Measurements from ENCODE around the gene KCNIP1.

Gene KCNIP1

DNA sequence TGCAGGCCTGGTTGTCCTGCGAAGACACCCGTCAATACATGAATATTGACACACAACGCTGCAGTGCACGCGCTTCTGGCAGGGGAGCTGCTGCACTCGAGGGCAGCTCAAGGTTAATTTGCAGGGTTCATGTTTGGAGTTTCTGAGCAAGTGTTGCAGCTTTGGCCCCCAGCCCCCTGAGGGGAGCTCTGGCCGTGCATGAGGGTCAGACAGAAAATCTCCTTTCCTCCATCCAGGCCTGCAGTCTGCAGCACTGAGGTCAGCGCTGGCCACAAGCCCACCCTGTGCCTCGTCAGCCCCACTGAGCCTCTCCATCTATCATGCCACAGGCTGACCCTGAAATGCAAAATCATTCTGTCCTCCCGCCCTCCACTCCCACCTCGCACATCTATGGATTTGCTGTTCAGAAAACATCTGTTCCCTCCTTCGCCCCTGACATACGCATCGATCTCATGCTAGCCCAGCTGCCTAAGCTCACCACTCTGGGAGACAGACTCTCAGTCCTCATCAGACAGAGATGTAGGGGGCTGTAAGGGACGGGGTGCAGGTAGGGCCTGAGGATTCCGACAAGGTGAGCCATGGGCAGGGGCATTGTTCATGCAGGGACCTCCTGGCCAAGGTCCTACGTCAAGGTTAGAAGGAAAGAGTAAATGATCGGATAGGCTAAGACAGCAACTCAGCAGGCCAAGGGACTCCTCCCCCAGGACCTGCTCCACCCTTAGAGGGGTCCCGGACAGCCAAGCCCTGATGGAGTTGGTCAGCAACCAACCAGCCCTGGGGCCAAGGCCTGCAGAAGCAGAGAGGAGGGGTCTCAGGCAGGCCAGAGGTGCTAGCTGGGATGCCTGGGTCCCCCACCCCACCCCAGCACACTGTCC, 125.1 kb downstream of the KCNIP1 start:
- Histone ChIP-seq H3K9me3 (ENCODE audit: control insufficient read depth, low read length) (no peaks in the 10 kb centered on the region), H3K4me1 (ENCODE audit: control insufficient read depth, insufficient read depth, low read length, poor library complexity, severe bottlenecking) (peaks cover 7% of the 10 kb centered on the region), H3K36me3 (ENCODE audit: control insufficient read depth, insufficient read depth, low read length) (no peaks in the 10 kb centered on the region), H3K27ac (ENCODE audit: low read depth, low read length, severe bottlenecking) (no peak overlapping the region), H3K4me3 (ENCODE audit: extremely low read depth, insufficient read depth, low read length, poor library complexity, severe bottlenecking) (no peak overlapping the region)
- WGBS, 2 experiments (ENCODE audit: insufficient coverage in 2 of 2): 94 to 99% methylated on average over 15 to 17 of the region's 19 CpGs

- WGBS, 2 experiments (ENCODE audit: insufficient coverage in 2 of 2): 57 to 74% methylated on average over 1 to 3 of the region's 7 CpGs
- no peaks in the 10 kb centered on the region for H3K9me3 ChIP-seq (ENCODE audit: control insufficient read depth, low read length)
- peaks cover 11% of the 10 kb centered on the region for H3K4me1 ChIP-seq (ENCODE audit: control insufficient read depth, insufficient read depth, low read length, poor library complexity, severe bottlenecking)
- no peaks in the 10 kb centered on the region for H3K36me3 ChIP-seq (ENCODE audit: control insufficient read depth, insufficient read depth, low read length)
- no peak overlapping the region for H3K4me3 ChIP-seq (ENCODE audit: extremely low read depth, insufficient read depth, low read length, poor library complexity, severe bottlenecking)
- H3K27ac ChIP-seq (ENCODE audit: low read depth, low read length, severe bottlenecking): no peak overlapping the region
These were observed 125.9 kb downstream of the KCNIP1 start for GRCh38 chr5:170629566-170630175.

- Histone ChIP-seq H3K36me3 (ENCODE audit: control insufficient read depth, insufficient read depth, low read length) (no peaks in the 10 kb centered on the region), H3K27ac (ENCODE audit: low read depth, low read length, severe bottlenecking) (no peak overlapping the region), H3K9me3 (ENCODE audit: control insufficient read depth, low read length) (no peaks in the 10 kb centered on the region), H3K4me1 (ENCODE audit: control insufficient read depth, insufficient read depth, low read length, poor library complexity, severe bottlenecking) (peaks cover 11% of the 10 kb centered on the region), H3K4me3 (ENCODE audit: extremely low read depth, insufficient read depth, low read length, poor library complexity, severe bottlenecking) (no peak overlapping the region)
- 86 to 98% methylated on average over 8 of the region's 8 CpGs for WGBS, 2 experiments (ENCODE audit: insufficient coverage in 2 of 2)
These were observed 126.4 kb downstream of the KCNIP1 start for GRCh38 chr5:170630226-170630625.

GRCh38 chr5:170630711-170631141, 126.9 kb downstream of the KCNIP1 start:
- 41 to 90% methylated on average over 2 of the region's 3 CpGs for WGBS, 2 experiments (ENCODE audit: insufficient coverage in 2 of 2)
- H3K4me1 ChIP-seq (ENCODE audit: control insufficient read depth, insufficient read depth, low read length, poor library complexity, severe bottlenecking): peaks cover 11% of the 10 kb centered on the region
- H3K27ac ChIP-seq (ENCODE audit: low read depth, low read length, severe bottlenecking): no peak overlapping the region
- no peaks in the 10 kb centered on the region for H3K36me3 ChIP-seq (ENCODE audit: control insufficient read depth, insufficient read depth, low read length)
- H3K9me3 ChIP-seq (ENCODE audit: control insufficient read depth, low read length): no peaks in the 10 kb centered on the region
- no peak overlapping the region for H3K4me3 ChIP-seq (ENCODE audit: extremely low read depth, insufficient read depth, low read length, poor library complexity, severe bottlenecking)

DNA sequence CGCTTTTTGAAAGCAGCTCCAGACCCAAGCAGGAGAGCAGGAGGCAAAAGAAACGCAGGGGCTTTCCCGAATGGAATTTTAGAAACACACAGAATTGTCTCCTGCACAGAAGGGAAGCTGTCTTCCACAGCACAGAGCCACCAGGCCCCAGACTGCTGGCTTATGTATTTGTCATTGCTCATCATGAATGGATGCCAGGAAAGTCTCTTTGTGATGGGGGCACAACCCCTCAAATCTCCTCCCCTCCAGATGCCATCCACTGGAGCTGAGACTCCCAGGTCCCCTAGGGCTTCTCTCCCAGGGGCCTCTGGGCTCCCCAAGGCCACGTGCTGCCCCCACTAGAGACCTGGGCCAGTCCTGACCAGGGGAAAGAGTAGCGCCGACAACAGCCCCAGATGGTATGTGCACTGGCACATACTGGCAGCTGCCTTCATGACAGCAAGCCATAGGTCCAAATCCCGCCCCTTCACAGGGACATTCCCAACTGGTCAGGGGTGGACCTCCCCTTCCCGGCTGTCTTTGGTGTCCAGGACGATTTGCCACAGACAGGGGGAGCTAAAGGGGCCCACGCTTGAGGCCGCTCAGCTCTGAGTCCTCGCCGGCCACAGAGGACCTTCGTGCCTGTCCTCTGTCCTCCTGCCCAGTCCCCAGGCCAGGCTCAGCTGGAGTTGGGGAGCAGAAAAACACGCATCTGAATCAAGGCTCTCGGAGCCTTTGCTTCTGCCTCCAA, 127.8 kb downstream of the KCNIP1 start:
- WGBS, 2 experiments (ENCODE audit: insufficient coverage in 2 of 2): 52% methylated on average over 16 of the region's 16 CpGs
- no peak overlapping the region for H3K4me3 ChIP-seq (ENCODE audit: extremely low read depth, insufficient read depth, low read length, poor library complexity, severe bottlenecking)
- peaks cover 11% of the 10 kb centered on the region for H3K4me1 ChIP-seq (ENCODE audit: control insufficient read depth, insufficient read depth, low read length, poor library complexity, severe bottlenecking)
- H3K27ac ChIP-seq (ENCODE audit: low read depth, low read length, severe bottlenecking): no peak overlapping the region
- H3K36me3 ChIP-seq (ENCODE audit: control insufficient read depth, insufficient read depth, low read length): no peaks in the 10 kb centered on the region
- no peaks in the 10 kb centered on the region for H3K9me3 ChIP-seq (ENCODE audit: control insufficient read depth, low read length)

GRCh38 chr5:170632266-170632984, 128.6 kb downstream of the KCNIP1 start:
- Histone ChIP-seq H3K27ac (ENCODE audit: low read depth, low read length, severe bottlenecking) (no peak overlapping the region), H3K9me3 (ENCODE audit: control insufficient read depth, low read length) (no peaks in the 10 kb centered on the region), H3K4me1 (ENCODE audit: control insufficient read depth, insufficient read depth, low read length, poor library complexity, severe bottlenecking) (peaks cover 11% of the 10 kb centered on the region), H3K36me3 (ENCODE audit: control insufficient read depth, insufficient read depth, low read length) (no peaks in the 10 kb centered on the region), H3K4me3 (ENCODE audit: extremely low read depth, insufficient read depth, low read length, poor library complexity, severe bottlenecking) (peak overlapping the region; percentile 33)
- WGBS, 2 experiments (ENCODE audit: insufficient coverage in 2 of 2): 44 to 48% methylated on average over 11 to 18 of the region's 19 CpGs

DNA sequence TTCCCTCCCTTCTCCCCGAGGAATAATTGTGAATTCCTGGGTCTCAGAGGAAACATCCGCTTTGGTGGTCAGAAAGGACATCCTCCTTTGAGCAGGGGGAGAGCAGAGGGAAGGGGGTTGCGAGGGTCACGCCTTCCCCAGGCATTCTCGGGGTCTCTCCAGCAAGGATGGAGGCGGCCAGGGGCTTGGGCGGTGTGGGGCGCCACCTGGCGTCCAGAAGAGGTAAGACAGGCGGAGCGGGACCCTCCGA, 129.1 kb downstream of the KCNIP1 start:
- 0 to 1% methylated on average over 3 to 11 of the region's 12 CpGs for WGBS, 2 experiments (ENCODE audit: insufficient coverage in 2 of 2)
- Histone ChIP-seq H3K36me3 (ENCODE audit: control insufficient read depth, insufficient read depth, low read length) (no peaks in the 10 kb centered on the region), H3K4me3 (ENCODE audit: extremely low read depth, insufficient read depth, low read length, poor library complexity, severe bottlenecking) (peak overlapping the region; percentile 33), H3K27ac (ENCODE audit: low read depth, low read length, severe bottlenecking) (peak overlapping the region; percentile 86), H3K9me3 (ENCODE audit: control insufficient read depth, low read length) (no peaks in the 10 kb centered on the region), H3K4me1 (ENCODE audit: control insufficient read depth, insufficient read depth, low read length, poor library complexity, severe bottlenecking) (peaks cover 11% of the 10 kb centered on the region)

GRCh38 chr5:170633235-170634081, 129.6 kb downstream of the KCNIP1 start:
- peak overlapping the region; percentile 86 for H3K27ac ChIP-seq (ENCODE audit: low read depth, low read length, severe bottlenecking)
- peaks cover 11% of the 10 kb centered on the region for H3K4me1 ChIP-seq (ENCODE audit: control insufficient read depth, insufficient read depth, low read length, poor library complexity, severe bottlenecking)
- no peaks in the 10 kb centered on the region for H3K9me3 ChIP-seq (ENCODE audit: control insufficient read depth, low read length)
- peak overlapping the region; percentile 33 for H3K4me3 ChIP-seq (ENCODE audit: extremely low read depth, insufficient read depth, low read length, poor library complexity, severe bottlenecking)
- WGBS, 2 experiments (ENCODE audit: insufficient coverage in 2 of 2): 18 to 28% methylated on average over 6 to 10 of the region's 25 CpGs
- no peaks in the 10 kb centered on the region for H3K36me3 ChIP-seq (ENCODE audit: control insufficient read depth, insufficient read depth, low read length)

DNA sequence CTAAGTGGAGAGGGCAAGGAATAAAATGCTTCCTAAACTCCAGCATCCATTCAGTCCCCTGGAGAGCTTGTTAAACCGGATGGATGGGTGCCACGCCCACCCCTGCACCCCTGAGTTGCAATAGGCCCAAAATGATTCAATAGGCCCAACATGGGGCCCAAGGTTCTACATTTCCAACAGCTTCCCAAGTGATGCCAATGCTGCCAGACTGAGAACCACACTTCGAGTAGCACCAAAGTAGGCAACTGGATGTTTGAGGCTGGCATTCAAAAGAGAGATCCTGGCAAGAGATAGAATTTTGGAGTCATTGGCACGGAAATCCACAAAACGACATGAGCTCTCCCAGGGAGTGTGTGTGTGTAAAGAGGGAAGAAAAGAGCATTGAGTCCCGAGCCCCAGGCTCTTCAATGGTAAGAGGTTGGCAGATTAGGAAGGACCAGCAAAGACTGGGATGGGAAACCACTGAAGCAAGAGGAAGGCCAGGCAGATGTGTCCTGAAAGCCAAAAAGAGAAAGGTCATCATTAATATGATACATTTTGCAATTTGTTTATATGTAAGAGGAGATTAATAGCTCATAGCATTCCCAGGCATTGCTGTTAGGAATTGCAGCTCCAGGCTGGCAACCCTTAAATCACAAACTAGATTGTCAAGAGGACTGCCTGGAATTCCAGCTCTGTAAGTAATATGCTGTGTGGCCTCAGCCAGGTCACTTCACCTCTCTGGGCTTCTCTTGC, 130.6 kb downstream of the KCNIP1 start:
- no peaks in the 10 kb centered on the region for H3K9me3 ChIP-seq (ENCODE audit: control insufficient read depth, low read length)
- 71 to 81% methylated on average over 6 of the region's 6 CpGs for WGBS, 2 experiments (ENCODE audit: insufficient coverage in 2 of 2)
- no peaks in the 10 kb centered on the region for H3K36me3 ChIP-seq (ENCODE audit: control insufficient read depth, insufficient read depth, low read length)
- peaks cover 11% of the 10 kb centered on the region for H3K4me1 ChIP-seq (ENCODE audit: control insufficient read depth, insufficient read depth, low read length, poor library complexity, severe bottlenecking)
- no peak overlapping the region for H3K27ac ChIP-seq (ENCODE audit: low read depth, low read length, severe bottlenecking)
- H3K4me3 ChIP-seq (ENCODE audit: extremely low read depth, insufficient read depth, low read length, poor library complexity, severe bottlenecking): peak overlapping the region; percentile 14
